Activated CD4-positive, alpha-beta T cell treated with anti-CD3 and anti-CD28 coated beads, Interleukin-2, amount 10 ng/mL, durations not matched to agents 7 days and 5 days (primary cell): ENCODE results near the gene CCL27. TPM values are rescaled to one million over a fixed set of nuclear protein-coding genes. Genes with fewer than 3 reads are reported as not detected.

Experiments
- CTCF ChIA-PET: fragments of 350-600 bp; sonication (Branson Sonifier 250); formaldehyde crosslinking; loops from one replicate; lab custom pipeline; 2021; ENCODE audit warnings: antibody characterized with exemption; lab: Charles Lee
- POLR2A ChIA-PET: fragments of 350-600 bp; sonication (Branson Sonifier 250); formaldehyde crosslinking; loops from one replicate; lab custom pipeline; 2021; ENCODE audit warnings: antibody characterized with exemption; lab: Charles Lee
- DNase-seq: peaks from one replicate; pipeline ENCODE4 v3.0.0-alpha.2; 2020
- H3K27ac Mint-ChIP-seq: one replicate; pipeline ENCODE4 v1.8.0; 2021; ENCODE audit warnings: mild to moderate bottlenecking, moderate library complexity, mixed read lengths
- H3K27me3 Mint-ChIP-seq: one replicate; pipeline ENCODE4 v1.8.0; 2021; ENCODE audit warnings: mixed read lengths
- H3K36me3 Mint-ChIP-seq: one replicate; pipeline ENCODE4 v1.8.0; 2021; ENCODE audit warnings: low read depth, mixed read lengths
- H3K4me1 Mint-ChIP-seq: one replicate; pipeline ENCODE4 v1.8.0; 2021; ENCODE audit warnings: mixed read lengths
- H3K4me3 Mint-ChIP-seq: one replicate; pipeline ENCODE4 v1.8.0; 2021; ENCODE audit warnings: mild to moderate bottlenecking, moderate library complexity, mixed read lengths
- H3K9me3 Mint-ChIP-seq: one replicate; pipeline ENCODE4 v1.8.0; 2021; ENCODE audit warnings: mixed read lengths
- total RNA-seq, 2 experiments: library from RNA; stranded (reverse); gene quantifications; one replicate each; pipeline ENCODE4 v1.2.3, GENCODE V29; 2021

CCL27 gene
- total RNA-seq, 2 experiments from 2014 or later: not detected

DNA sequence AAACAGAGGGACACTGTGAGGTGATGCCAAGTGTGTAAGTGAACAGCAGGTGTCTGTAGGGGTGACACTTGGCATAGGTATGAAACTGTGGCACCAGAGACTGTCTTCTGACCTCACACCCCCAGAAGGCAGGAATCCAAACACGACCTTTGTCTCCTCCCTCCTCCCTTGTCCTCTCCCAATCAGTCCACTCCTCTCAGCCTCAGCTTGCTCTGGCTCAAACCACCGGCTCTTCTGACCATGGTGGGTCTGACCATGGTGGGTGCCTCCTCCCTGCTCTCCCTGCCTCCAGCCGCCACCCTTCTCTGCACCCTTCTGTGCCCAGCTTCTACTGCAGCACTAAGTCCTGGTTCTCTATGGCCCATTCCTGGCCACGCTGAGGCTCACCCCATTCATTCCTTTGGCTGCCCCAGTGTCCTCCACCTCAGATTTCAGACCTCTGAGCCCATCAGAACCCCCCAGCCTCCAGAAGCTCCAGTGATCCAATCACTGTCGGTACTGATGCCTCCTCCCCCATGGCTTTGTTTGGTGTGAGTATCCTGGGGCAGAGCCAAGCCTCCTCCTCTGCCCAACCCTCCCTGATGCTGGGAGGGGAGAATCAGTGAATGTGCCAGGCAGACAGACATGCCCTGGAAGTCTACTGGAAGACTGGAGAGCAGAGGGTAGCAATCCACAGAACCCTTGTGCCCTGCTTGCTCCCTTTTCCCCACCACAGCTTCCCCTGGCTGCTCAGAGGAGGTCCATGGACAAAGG is 31.9 kb downstream of the CCL27 start:
- H3K27me3 Mint-ChIP-seq: peaks cover 48% of the 10 kb centered on the region
- no peak overlapping the region for H3K4me3 Mint-ChIP-seq
- DNase-seq: no peak
- peaks cover 8% of the 10 kb centered on the region for H3K36me3 Mint-ChIP-seq
- peaks cover 26% of the 10 kb centered on the region for H3K4me1 Mint-ChIP-seq
- ChIA-PET POLR2A (interaction anchor here (0.6 kb wide), 1 partner anchor 428 kb away, joined by 4 read pairs; no protein-coding TSS in a partner anchor), CTCF (interaction anchor here (0.6 to 1.7 kb wide), 3 partner anchors 12 to 812 kb away, joined by 3 to 10 read pairs (median 4); no protein-coding TSS in a partner anchor)
- H3K9me3 Mint-ChIP-seq: no peaks in the 10 kb centered on the region
- no peak overlapping the region for H3K27ac Mint-ChIP-seq

DNA sequence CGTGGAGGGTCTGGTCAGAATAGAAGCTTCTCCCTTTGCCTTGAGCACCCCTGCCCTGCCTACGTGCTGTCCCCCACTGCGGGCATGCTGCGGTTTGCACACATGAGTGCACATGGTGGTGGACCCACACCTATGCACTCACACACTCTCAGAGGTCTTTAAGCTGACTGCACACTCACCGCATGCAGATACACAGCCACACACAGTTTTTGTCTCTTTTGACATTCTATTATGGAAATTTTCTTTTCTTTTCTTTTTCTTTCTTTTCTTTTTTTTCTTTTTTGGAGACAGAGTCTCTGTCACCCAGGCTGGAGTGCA is 33.0 kb downstream of the CCL27 start:
- ChIA-PET CTCF (interaction anchor here (0.9 to 1.7 kb wide), 2 partner anchors 12 to 13 kb away, joined by 4 to 10 read pairs; no protein-coding TSS in a partner anchor), POLR2A (no interaction called here)
- Mint-ChIP-seq H3K27ac (no peak overlapping the region), H3K9me3 (no peaks in the 10 kb centered on the region), H3K4me1 (peaks cover 17% of the 10 kb centered on the region), H3K27me3 (peaks cover 57% of the 10 kb centered on the region), H3K4me3 (peak overlapping the region; percentile 56), H3K36me3 (peaks cover 2% of the 10 kb centered on the region)
- no peak for DNase-seq

- Mint-ChIP-seq H3K9me3 (no peaks in the 10 kb centered on the region), H3K27me3 (peaks cover 61% of the 10 kb centered on the region), H3K4me1 (peaks cover 15% of the 10 kb centered on the region), H3K4me3 (peak within 1 kb of the TSS; percentile 61), H3K36me3 (peaks cover 2% of the 10 kb centered on the region), H3K27ac (no peak within 1 kb of the TSS)
- peak; percentile 31 for DNase-seq
- ChIA-PET POLR2A (no interaction called here), CTCF (interaction anchor here (1.0 to 1.7 kb wide), 2 partner anchors 11 to 17 kb away, joined by 3 to 4 read pairs; partner anchors contain the start of gene RPP25L)
Observed at GRCh38 chr9:34628656-34629490, 33.6 kb downstream of the CCL27 start, which contains the start of gene ARID3C. Gene ARID3C, minus strand, starts transcription at chr9:34629066. Its CDS starts 1,052 bp downstream, at chr9:34628014.

GRCh38 chr9:34627716-34628655 is 34.5 kb downstream of the CCL27 start:
- no peak for DNase-seq
- peaks cover 67% of the 10 kb centered on the region for H3K27me3 Mint-ChIP-seq
- no peak overlapping the region for H3K27ac Mint-ChIP-seq
- ChIA-PET POLR2A (no interaction called here), CTCF (interaction anchor here (1.0 to 1.7 kb wide), 2 partner anchors 10 to 16 kb away, joined by 3 to 4 read pairs; partner anchors contain the start of gene RPP25L)
- H3K4me1 Mint-ChIP-seq: peaks cover 17% of the 10 kb centered on the region
- peaks cover 5% of the 10 kb centered on the region for H3K36me3 Mint-ChIP-seq
- H3K9me3 Mint-ChIP-seq: no peaks in the 10 kb centered on the region
- peak overlapping the region; percentile 61 for H3K4me3 Mint-ChIP-seq

GRCh38 chr9:34625186-34625486 is 37.3 kb downstream of the CCL27 start:
- Mint-ChIP-seq H3K9me3 (no peaks in the 10 kb centered on the region), H3K27ac (no peak overlapping the region), H3K4me1 (peaks cover 27% of the 10 kb centered on the region), H3K27me3 (peaks cover 72% of the 10 kb centered on the region), H3K4me3 (no peak overlapping the region), H3K36me3 (peaks cover 9% of the 10 kb centered on the region)
- CTCF ChIA-PET: interaction anchor here (0.6 to 7.3 kb wide), 5 partner anchors 11 to 784 kb away, joined by 3 to 82 read pairs (median 3); partner anchors contain the start of gene SIGMAR1
- POLR2A ChIA-PET: no interaction called here
- no peak for DNase-seq

GRCh38 chr9:34624475-34625185 is 37.8 kb downstream of the CCL27 start:
- H3K36me3 Mint-ChIP-seq: peaks cover 9% of the 10 kb centered on the region
- POLR2A ChIA-PET: no interaction called here

GRCh38 chr9:34623374-34624235 is 38.9 kb downstream of the CCL27 start:
- Mint-ChIP-seq H3K27me3 (peaks cover 60% of the 10 kb centered on the region), H3K27ac (no peak overlapping the region), H3K36me3 (peaks cover 9% of the 10 kb centered on the region), H3K9me3 (no peaks in the 10 kb centered on the region), H3K4me3 (no peak overlapping the region), H3K4me1 (peaks cover 35% of the 10 kb centered on the region)
- CTCF ChIA-PET: interaction anchor here (0.8 to 7.3 kb wide), 2 partner anchors 13 to 23 kb away, joined by 3 to 82 read pairs; partner anchors contain the start of genes GALT and SIGMAR1
- no peak for DNase-seq
- POLR2A ChIA-PET: no interaction called here

More at GRCh38 chr9:34624475-34625185, 37.8 kb downstream of the CCL27 start:
- Mint-ChIP-seq H3K9me3 (no peaks in the 10 kb centered on the region), H3K27me3 (peaks cover 67% of the 10 kb centered on the region), H3K4me1 (peaks cover 30% of the 10 kb centered on the region), H3K27ac (no peak overlapping the region), H3K4me3 (no peak overlapping the region)
- DNase-seq: no peak
- CTCF ChIA-PET: interaction anchor here (0.6 to 7.3 kb wide), 4 partner anchors 12 to 784 kb away, joined by 3 to 82 read pairs (median 3); partner anchors contain the start of gene SIGMAR1

DNA sequence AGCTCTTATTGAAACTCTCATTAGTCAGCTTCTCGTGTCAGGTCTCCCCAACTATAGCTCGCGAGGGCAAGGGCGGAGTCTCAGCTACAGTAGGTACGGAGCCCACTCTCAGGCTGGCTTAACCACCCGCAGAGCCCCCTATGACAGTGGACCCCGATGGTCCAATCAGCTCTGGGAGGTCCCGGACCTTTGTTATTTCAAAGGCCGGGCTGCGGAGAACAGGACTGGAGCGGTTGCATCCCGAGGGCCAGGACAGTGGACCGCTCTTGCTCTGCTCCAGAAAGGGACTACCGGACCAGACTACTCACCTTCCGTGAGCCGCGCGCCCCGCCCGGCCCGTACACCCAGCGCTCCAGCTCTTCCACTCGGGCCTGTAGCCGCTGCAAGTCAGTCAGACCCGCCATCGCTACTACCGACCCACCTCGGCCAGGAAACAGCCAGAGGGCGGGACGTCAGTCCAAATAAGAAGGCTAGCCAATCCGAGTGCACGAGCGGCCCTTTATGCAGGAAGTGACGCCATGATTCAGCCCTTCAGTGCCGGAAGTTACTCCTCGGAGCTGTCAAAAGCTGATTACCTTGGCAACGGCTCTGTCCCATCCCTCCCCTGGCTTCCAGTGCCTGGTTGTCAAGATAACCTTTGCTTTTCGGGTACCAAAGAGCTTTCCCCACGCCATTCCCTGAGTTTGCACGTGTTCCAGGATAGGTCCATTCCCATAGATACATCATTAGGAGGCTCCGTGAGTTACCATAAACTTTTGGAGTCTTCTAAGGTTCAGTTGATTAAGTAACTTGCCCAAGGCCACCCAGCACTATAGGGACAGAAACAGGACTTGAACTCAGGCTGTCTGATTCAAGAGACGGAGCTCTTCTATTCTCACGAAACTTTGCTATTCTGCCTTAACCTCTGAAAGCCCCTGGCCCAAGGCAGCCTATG is 42.1 kb downstream of the CCL27 start, which contains the start of gene DCTN3:
Gene DCTN3, minus strand, starts transcription at position 435 of the 934 bp plus-strand sequence. Its CDS starts 31 bp downstream, at position 404.
- Mint-ChIP-seq H3K36me3 (peaks cover 22% of the 10 kb centered on the region), H3K4me1 (peaks cover 29% of the 10 kb centered on the region), H3K27me3 (peaks cover 29% of the 10 kb centered on the region), H3K4me3 (peak within 1 kb of the TSS; percentile 96), H3K27ac (peak within 1 kb of the TSS; percentile 86), H3K9me3 (no peaks in the 10 kb centered on the region)
- ChIA-PET POLR2A (interaction anchor here (0.7 to 1.1 kb wide), 3 partner anchors 15 to 18 kb away, joined by 3 to 4 read pairs (median 3); partner anchors contain the start of gene SIGMAR1), CTCF (interaction anchor here (0.8 to 7.3 kb wide), 10 partner anchors 9 to 243 kb away, joined by 3 to 82 read pairs (median 3); partner anchors contain the start of genes MYORG, RPP25L and SIGMAR1)
- DNase-seq: peak; percentile 97

DNA sequence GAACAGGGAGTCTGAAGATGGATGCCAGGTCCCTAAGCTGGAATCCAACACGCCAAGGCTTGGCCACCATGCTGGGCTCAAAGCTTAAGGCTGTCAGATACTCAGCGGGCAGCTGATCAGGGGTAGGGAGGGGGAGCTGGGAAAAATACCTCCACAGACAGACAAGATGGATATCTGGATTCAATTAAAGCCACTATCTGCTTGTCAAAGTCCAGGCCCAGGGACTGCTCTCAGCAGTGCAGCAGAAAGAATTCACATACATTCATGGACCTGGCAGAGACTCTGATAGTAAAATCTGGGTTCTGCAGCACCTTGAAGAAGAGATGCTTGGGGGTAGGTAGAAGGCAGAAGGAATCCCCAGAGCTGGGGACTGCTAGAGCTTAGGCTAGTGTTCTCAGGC is 47.3 kb downstream of the CCL27 start:
- POLR2A ChIA-PET: no interaction called here
- DNase-seq: no peak
- no peak overlapping the region for H3K4me3 Mint-ChIP-seq
- CTCF ChIA-PET: interaction anchor here (1.0 to 8.2 kb wide), 3 partner anchors 11 to 24 kb away, joined by 3 to 60 read pairs (median 4); partner anchors contain the start of gene SIGMAR1
- no peaks in the 10 kb centered on the region for H3K27me3 Mint-ChIP-seq
- no peaks in the 10 kb centered on the region for H3K9me3 Mint-ChIP-seq
- H3K27ac Mint-ChIP-seq: no peak overlapping the region
- peaks cover 32% of the 10 kb centered on the region for H3K4me1 Mint-ChIP-seq
- peaks cover 18% of the 10 kb centered on the region for H3K36me3 Mint-ChIP-seq
